ENCODE measurements around the gene GPRC5D. TPM values are rescaled to one million over a fixed set of nuclear protein-coding genes. Genes with fewer than 3 reads are reported as not detected.

GPRC5D gene
- total and polyA plus RNA-seq, 12 donors: 0.04 TPM; not detected in 11

DNA sequence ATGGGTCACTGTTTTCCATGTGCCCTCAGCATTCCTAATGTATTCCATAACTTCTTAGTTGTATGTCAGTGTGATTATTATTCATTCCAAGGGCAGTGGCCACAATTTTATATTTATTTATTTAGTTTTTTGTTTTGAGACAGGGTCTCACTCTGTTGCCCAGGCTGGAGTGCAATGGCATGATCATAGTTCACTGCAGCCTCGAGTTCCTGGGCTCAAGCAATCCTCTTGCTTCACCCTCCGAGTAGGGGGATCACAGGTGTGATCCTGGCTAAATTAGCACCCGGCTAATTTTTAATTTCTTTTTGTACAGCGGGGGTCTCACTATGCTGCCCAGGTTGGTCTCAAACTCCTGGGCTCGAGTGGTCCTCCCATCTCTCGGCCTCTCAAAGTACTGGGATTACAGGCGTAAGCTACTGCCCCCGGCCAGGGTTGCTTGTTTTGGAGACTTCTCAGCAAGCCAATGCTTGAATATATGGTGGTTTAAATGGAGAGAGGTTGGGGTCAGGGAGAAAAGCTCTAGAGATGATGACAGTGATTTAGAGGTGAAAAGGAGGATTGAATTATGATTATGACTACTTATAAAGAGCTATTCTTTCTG is 53.0 kb downstream of the GPRC5D start:
- Histone ChIP-seq H3K27me3 (peaks cover 0 to 21% (median 2%) of the 10 kb centered on the region in 7 donors), H3K9me3 (no peaks in the 10 kb centered on the region), H3K36me3 (no peaks in the 10 kb centered on the region), H3K27ac (peak overlapping the region in 3 of 10 donors; percentile 5 to 40 (median 37)), H3K4me3 (no peak overlapping the region), H3K4me1 (peaks cover 0 to 25% (median 0%) of the 10 kb centered on the region in 9 donors)
- TF ChIP-seq, protein P1, sequence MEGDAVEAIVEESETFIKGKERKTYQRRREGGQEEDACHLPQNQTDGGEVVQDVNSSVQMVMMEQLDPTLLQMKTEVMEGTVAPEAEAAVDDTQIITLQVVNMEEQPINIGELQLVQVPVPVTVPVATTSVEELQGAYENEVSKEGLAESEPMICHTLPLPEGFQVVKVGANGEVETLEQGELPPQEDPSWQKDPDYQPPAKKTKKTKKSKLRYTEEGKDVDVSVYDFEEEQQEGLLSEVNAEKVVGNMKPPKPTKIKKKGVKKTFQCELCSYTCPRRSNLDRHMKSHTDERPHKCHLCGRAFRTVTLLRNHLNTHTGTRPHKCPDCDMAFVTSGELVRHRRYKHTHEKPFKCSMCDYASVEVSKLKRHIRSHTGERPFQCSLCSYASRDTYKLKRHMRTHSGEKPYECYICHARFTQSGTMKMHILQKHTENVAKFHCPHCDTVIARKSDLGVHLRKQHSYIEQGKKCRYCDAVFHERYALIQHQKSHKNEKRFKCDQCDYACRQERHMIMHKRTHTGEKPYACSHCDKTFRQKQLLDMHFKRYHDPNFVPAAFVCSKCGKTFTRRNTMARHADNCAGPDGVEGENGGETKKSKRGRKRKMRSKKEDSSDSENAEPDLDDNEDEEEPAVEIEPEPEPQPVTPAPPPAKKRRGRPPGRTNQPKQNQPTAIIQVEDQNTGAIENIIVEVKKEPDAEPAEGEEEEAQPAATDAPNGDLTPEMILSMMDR (IDR thresholded peaks at IDR 0.05): no peak
- intact Hi-C loops (cut with DNase I): no loop called here
- no peak for DNase-seq
- no peak for ATAC-seq
- WGBS, 2 donors: 93 to 98% methylated on average over 8 of the region's 8 CpGs

DNA sequence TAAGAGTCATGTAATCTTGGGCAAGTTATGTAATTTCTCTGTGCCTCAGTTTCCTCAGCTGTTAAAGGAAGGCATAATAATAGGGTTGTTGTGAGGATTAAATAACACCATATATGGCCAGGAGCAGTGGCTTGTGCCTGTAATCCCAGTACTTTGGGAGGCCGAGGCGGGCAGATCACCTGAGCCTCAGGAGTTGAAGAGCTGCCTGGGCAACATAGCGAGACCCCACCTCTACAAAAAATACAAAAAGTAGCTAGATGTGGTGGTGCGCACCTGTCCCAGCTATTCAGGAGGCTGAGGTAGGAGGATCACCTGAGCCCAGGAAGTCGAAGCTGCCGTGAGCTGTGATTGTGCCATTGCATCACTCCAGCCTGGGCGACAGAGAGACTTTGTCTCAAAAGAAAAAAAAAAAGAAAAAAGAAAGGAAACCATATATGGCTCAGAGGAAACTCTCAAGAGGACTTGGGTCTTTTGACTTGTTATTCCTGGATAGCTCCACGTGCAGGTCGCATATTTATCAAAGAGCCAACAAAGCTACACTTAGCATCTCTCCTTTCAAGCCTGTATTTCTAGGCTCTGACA is 53.7 kb downstream of the GPRC5D start:
- WGBS, 2 donors: 83% methylated on average over 9 of the region's 9 CpGs
- DNase-seq: no peak

DNA sequence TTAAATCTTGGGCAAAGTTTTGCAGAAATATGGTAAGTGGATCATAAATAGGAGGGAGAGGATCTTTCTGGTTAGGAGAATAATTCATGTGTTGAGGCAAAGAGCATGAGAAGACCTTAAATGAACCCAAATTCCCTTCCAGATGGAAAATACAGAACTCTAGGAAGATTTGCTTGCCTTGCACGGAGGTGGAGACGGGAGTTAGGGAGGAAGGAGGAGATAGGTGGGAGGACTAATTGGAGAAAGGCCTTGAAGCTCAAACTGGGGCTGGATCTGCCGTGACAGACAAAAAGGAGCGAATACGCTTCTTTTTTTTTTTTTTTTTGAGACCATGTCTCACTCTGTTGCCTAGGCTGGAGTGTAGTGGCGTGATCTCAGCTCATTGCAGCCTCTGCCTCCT is 54.7 kb downstream of the GPRC5D start:
- Histone ChIP-seq H3K4me3 (no peak overlapping the region), H3K4me1 (peaks cover 0 to 25% (median 0%) of the 10 kb centered on the region in 9 donors), H3K27me3 (peaks cover 0 to 34% (median 13%) of the 10 kb centered on the region in 7 donors), H3K27ac (no peak overlapping the region), H3K9me3 (no peaks in the 10 kb centered on the region), H3K36me3 (no peaks in the 10 kb centered on the region)
- TF ChIP-seq, protein P1 (IDR thresholded peaks at IDR 0.05): no peak
- ATAC-seq (no peak), DNase-seq (no peak)
- intact Hi-C loops (cut with DNase I): no loop called here
- 81 to 89% methylated on average over 6 of the region's 6 CpGs for WGBS, 2 donors

More for the DNA sequence above, 53.7 kb downstream of the GPRC5D start:
- peaks cover 0 to 25% (median 0%) of the 10 kb centered on the region in 9 donors for H3K4me1 ChIP-seq
- no peak overlapping the region for H3K27ac ChIP-seq
- intact Hi-C loops (cut with DNase I): no loop called here
- no peaks in the 10 kb centered on the region for H3K36me3 ChIP-seq
- no peaks in the 10 kb centered on the region for H3K9me3 ChIP-seq
- H3K4me3 ChIP-seq: no peak overlapping the region
- H3K27me3 ChIP-seq: peaks cover 0 to 27% (median 4%) of the 10 kb centered on the region in 7 donors
- TF ChIP-seq, protein P1 (IDR thresholded peaks at IDR 0.05): no peak
- no peak for ATAC-seq

DNA sequence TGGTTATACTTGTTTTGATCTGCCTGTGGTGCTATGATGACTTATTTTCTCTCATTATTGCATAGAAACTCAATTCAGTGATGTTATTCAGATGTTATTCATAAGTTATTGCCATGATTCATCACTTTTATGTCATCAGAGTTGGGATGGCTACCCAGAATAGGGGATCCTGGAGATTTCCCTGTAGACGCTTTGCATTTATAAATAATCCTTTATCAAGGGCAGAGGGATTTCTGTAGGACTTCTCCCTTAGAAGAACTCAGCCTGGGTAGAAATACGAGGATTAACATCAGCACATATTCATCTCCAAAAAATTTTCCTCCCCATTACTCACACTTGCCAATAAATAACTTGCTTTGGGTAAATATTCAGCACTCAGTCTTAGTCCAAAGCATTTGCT is 55.7 kb downstream of the GPRC5D start:
- WGBS, 2 donors: 66 to 68% methylated on average over 2 of the region's 2 CpGs
- no peak overlapping the region for H3K4me3 ChIP-seq
- no peaks in the 10 kb centered on the region for H3K36me3 ChIP-seq
- no peak for DNase-seq
- TF ChIP-seq, protein P1 (IDR thresholded peaks at IDR 0.05): no peak
- H3K9me3 ChIP-seq: no peaks in the 10 kb centered on the region
- intact Hi-C loops (cut with DNase I): no loop called here
- no peak for ATAC-seq
- H3K27me3 ChIP-seq: peaks cover 0 to 44% (median 20%) of the 10 kb centered on the region in 7 donors
- peaks cover 0 to 23% (median 8%) of the 10 kb centered on the region in 9 donors for H3K4me1 ChIP-seq
- no peak overlapping the region for H3K27ac ChIP-seq

Data from heart right ventricle (tissue), 16 donors.